NB4 (cell line): ENCODE measurements around the gene PIP5K1B.

ENCODE experiments used
- DNase-seq: peaks from one replicate; pipeline ENCODE4 v3.0.0; 2010; ENCODE audit warnings: low read depth
- H3K4me3 ChIP-seq: one replicate; pipeline ENCODE4 v1.5.1; 2011; ENCODE audit warnings: mild to moderate bottlenecking, low read depth, low read length, moderate library complexity
- CTCF ChIP-seq: IDR thresholded peaks from one replicate; pipeline ENCODE4 v1.5.1; 2012; ENCODE audit warnings: low read depth, low read length
- MYC ChIP-seq: IDR thresholded peaks from 2 replicates; pipeline ENCODE4 v1.6.1; 2011; ENCODE audit warnings: low read depth, low read length
- POLR2A ChIP-seq: IDR thresholded peaks from 2 replicates; pipeline ENCODE4 v1.6.1; 2011; ENCODE audit warnings: mild to moderate bottlenecking; ENCODE audit not compliant: insufficient read length; ENCODE audit errors: extremely low read depth
- TF ChIP-seq, protein P1 (sequence below): IDR thresholded peaks from 2 replicates; pipeline ENCODE4 v1.6.1; 2011; ENCODE audit warnings: low read depth, low read length

The PIP5K1B gene

GRCh38 chr9:69001921-69002320 lies 296.9 kb downstream of the PIP5K1B start:
- no peak for TF ChIP-seq MYC
- no peak for TF ChIP-seq CTCF
- TF ChIP-seq, protein P1, sequence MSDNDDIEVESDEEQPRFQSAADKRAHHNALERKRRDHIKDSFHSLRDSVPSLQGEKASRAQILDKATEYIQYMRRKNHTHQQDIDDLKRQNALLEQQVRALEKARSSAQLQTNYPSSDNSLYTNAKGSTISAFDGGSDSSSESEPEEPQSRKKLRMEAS = no peak
- TF ChIP-seq POLR2A = no peak
- DNase-seq = no peak
- H3K4me3 ChIP-seq = no peak overlapping the region

DNA sequence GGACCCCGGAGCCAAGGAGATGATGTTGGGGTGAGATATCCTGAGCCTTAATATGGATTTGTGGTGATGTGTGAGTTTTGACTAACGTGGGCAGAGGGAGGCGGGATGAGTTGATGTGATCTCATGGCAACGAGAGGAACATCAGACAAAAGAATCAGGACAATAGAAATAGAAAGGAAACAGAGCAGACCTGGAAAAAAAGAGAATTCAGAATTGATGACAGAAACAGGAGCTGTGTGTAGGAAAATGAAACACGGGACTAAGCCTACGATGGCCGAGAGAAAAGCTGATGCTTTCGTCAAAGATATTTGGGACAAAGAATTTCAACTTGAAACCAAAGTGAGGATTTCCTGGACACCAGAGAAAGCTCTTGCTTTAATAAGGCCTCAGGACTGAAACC lies 298.0 kb downstream of the PIP5K1B start:
- no peak for DNase-seq
- no peak overlapping the region for H3K4me3 ChIP-seq
- TF ChIP-seq POLR2A = no peak
- TF ChIP-seq, protein P1 = no peak
- no peak for TF ChIP-seq MYC
- no peak for TF ChIP-seq CTCF

GRCh38 chr9:69004836-69005235 lies 299.8 kb downstream of the PIP5K1B start:
- H3K4me3 ChIP-seq = no peak overlapping the region
- TF ChIP-seq, protein P1 = no peak
- TF ChIP-seq MYC (no peak), CTCF (no peak), POLR2A (no peak)
- no peak for DNase-seq

DNA sequence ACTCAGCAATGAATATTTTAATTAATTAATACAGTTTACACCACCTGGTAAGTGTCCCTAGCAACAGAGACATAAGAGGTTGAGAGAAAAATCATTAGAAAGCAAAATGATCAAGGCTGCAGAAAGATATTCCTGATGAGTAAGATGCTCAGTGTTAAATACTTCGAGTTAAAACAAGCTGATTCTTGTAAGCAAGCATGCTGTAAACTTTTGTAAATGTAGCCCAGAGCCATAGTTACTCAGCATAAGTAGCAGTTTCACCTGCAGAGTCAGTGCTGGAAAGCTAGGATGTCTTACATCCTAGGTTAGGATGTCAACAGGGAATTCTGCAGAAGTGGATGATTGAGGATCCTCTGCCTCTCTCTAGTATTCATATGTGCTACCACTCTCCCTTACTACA lies 304.7 kb downstream of the PIP5K1B start:
- no peak for TF ChIP-seq CTCF
- TF ChIP-seq MYC = no peak
- TF ChIP-seq, protein P1 = no peak
- no peak for TF ChIP-seq POLR2A
- H3K4me3 ChIP-seq = no peak overlapping the region
- DNase-seq = no peak

- no peak for DNase-seq
- TF ChIP-seq CTCF (no peak), POLR2A (no peak), MYC (no peak)
- TF ChIP-seq, protein P1 = no peak
- no peak overlapping the region for H3K4me3 ChIP-seq
Measured at GRCh38 chr9:69012696-69013381, 307.8 kb downstream of the PIP5K1B start.
